Measurements from ENCODE around the gene AOX1.
A peak's percentile ranks its signal among the peaks of the same experiment; 100 is the strongest.

Gene AOX1

DNA sequence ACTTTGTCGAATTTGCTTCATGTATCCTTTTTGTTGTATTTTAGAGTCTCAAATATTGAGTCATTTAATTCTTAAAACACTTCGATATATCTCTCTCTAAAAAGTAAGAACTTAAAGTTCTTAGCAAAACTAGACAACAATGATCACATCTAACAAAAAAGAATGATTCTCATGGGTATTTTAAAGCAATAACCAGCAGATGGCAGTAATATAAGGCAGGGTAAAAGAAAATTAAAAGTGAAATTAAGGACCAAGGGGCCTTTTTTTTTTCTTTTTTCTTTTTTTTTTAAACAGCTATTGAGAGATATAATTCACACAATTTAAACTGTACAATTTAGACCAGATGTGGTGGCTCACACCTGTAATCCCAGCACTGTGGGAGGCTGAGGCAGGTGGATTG lies 9.9 kb upstream of the AOX1 start:
- H3K9ac ChIP-seq (ENCODE audit: low read length), result no peak overlapping the region
- no peaks in the 10 kb centered on the region for H3K27me3 ChIP-seq (ENCODE audit: insufficient read depth, low read length, poor library complexity)
- H2BK15ac ChIP-seq (replicated peaks; ENCODE audit: low read depth), result no peak overlapping the region
- no peaks in the 10 kb centered on the region for H3K79me1 ChIP-seq (ENCODE audit: low read length)
- H4K5ac ChIP-seq (ENCODE audit: low read length), result no peak overlapping the region
- no peak overlapping the region for H3K23ac ChIP-seq (ENCODE audit: low read length)
- no peaks in the 10 kb centered on the region for H3K36me3 ChIP-seq (ENCODE audit: control insufficient read depth, insufficient read depth, low read length)
- no peak for DNase-seq
- no peaks in the 10 kb centered on the region for H3K79me2 ChIP-seq (ENCODE audit: control insufficient read depth, insufficient read depth, low read length)
- H3K4me2 ChIP-seq (ENCODE audit: low read length), result no peak overlapping the region
- WGBS (ENCODE audit: extremely low coverage, insufficient coverage, low lambda C conversion rate), result no CpG with 5 or more reads among the region's 2 CpGs
- no peak overlapping the region for H2AK5ac ChIP-seq (ENCODE audit: low read length)
- H3K4me1 ChIP-seq (ENCODE audit: control insufficient read depth, low read depth, low read length), result no peaks in the 10 kb centered on the region
- H3K4ac ChIP-seq (ENCODE audit: low read depth, low read length), result no peak overlapping the region
- H2BK120ac ChIP-seq (ENCODE audit: low read depth, low read length), result no peak overlapping the region
- H2BK5ac ChIP-seq (ENCODE audit: low read length), result no peak overlapping the region
- H3K27ac ChIP-seq (ENCODE audit: low read depth, low read length), result no peak overlapping the region
- no peak overlapping the region for H3K4me3 ChIP-seq (ENCODE audit: low read length)
- no peak overlapping the region for H4K8ac ChIP-seq (ENCODE audit: low read depth, low read length)
- H3K56ac ChIP-seq (ENCODE audit: low read length), result no peak overlapping the region
- no peak overlapping the region for H3K18ac ChIP-seq (ENCODE audit: low read length)

DNA sequence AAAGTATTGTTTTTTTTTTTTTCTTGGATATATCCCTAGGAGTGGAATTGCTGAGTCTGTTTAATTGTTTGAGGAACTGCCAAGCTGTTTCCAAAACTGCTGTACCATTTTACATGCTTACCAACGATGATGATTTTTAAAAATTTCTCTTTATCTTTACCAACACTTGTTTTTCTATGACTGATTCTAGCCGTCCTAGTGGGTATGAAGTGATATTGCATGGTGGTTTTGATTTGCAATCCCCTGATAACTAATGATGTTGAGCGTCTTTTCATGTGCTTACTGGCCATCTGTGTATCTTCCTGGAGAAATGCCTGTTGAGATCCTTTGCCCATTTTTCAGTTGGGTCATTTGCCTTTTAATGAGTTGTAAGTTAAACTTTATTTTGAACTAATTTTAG lies 8.8 kb upstream of the AOX1 start:
- no CpG with 5 or more reads among the region's 3 CpGs for WGBS (ENCODE audit: extremely low coverage, insufficient coverage, low lambda C conversion rate)
- no peak overlapping the region for H3K9ac ChIP-seq (ENCODE audit: low read length)
- H3K27ac ChIP-seq (ENCODE audit: low read depth, low read length), result no peak overlapping the region
- H3K79me2 ChIP-seq (ENCODE audit: control insufficient read depth, insufficient read depth, low read length), result no peaks in the 10 kb centered on the region
- H3K79me1 ChIP-seq (ENCODE audit: low read length), result no peaks in the 10 kb centered on the region
- no peak overlapping the region for H3K18ac ChIP-seq (ENCODE audit: low read length)
- H3K4me1 ChIP-seq (ENCODE audit: control insufficient read depth, low read depth, low read length), result no peaks in the 10 kb centered on the region
- H4K8ac ChIP-seq (ENCODE audit: low read depth, low read length), result no peak overlapping the region
- H3K36me3 ChIP-seq (ENCODE audit: control insufficient read depth, insufficient read depth, low read length), result no peaks in the 10 kb centered on the region
- H3K27me3 ChIP-seq (ENCODE audit: insufficient read depth, low read length, poor library complexity), result no peaks in the 10 kb centered on the region
- H3K4me3 ChIP-seq (ENCODE audit: low read length), result no peak overlapping the region
- DNase-seq, result no peak
- H2AK5ac ChIP-seq (ENCODE audit: low read length), result no peak overlapping the region
- H2BK120ac ChIP-seq (ENCODE audit: low read depth, low read length), result no peak overlapping the region
- no peak overlapping the region for H2BK5ac ChIP-seq (ENCODE audit: low read length)
- no peak overlapping the region for H2BK15ac ChIP-seq (replicated peaks; ENCODE audit: low read depth)
- no peak overlapping the region for H3K23ac ChIP-seq (ENCODE audit: low read length)
- H4K5ac ChIP-seq (ENCODE audit: low read length), result no peak overlapping the region
- no peak overlapping the region for H3K4me2 ChIP-seq (ENCODE audit: low read length)
- no peak overlapping the region for H3K4ac ChIP-seq (ENCODE audit: low read depth, low read length)
- no peak overlapping the region for H3K56ac ChIP-seq (ENCODE audit: low read length)

DNA sequence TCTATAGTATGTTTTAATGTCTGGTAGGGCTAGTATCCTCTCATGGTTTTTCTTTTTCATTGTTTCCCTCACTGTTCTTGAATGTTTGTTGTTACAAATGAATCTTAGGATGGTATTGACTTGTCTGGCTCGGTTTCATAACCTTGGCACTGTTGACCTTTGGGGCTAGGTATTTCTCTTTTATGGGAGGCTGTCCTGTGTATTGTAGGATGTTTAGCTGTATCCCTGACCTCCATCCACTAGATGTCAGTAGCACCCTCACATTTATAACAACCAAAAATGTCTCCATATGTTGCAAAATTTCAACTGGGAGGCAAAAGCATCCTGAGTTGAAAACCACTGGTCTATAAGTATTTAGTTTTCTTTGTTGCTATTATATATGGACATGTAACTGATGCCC lies 7.0 kb upstream of the AOX1 start:
- no peaks in the 10 kb centered on the region for H3K79me2 ChIP-seq (ENCODE audit: control insufficient read depth, insufficient read depth, low read length)
- no peak overlapping the region for H4K8ac ChIP-seq (ENCODE audit: low read depth, low read length)
- no peak overlapping the region for H4K5ac ChIP-seq (ENCODE audit: low read length)
- H3K27ac ChIP-seq (ENCODE audit: low read depth, low read length), result no peak overlapping the region
- H3K4me2 ChIP-seq (ENCODE audit: low read length), result no peak overlapping the region
- peak; percentile 55 for DNase-seq
- H3K27me3 ChIP-seq (ENCODE audit: insufficient read depth, low read length, poor library complexity), result no peaks in the 10 kb centered on the region
- H3K4ac ChIP-seq (ENCODE audit: low read depth, low read length), result no peak overlapping the region
- no peaks in the 10 kb centered on the region for H3K79me1 ChIP-seq (ENCODE audit: low read length)
- no peak overlapping the region for H2BK15ac ChIP-seq (replicated peaks; ENCODE audit: low read depth)
- H2AK5ac ChIP-seq (ENCODE audit: low read length), result no peak overlapping the region
- H3K18ac ChIP-seq (ENCODE audit: low read length), result no peak overlapping the region
- no peak overlapping the region for H2BK5ac ChIP-seq (ENCODE audit: low read length)
- no peak overlapping the region for H3K56ac ChIP-seq (ENCODE audit: low read length)
- no peak overlapping the region for H3K9ac ChIP-seq (ENCODE audit: low read length)
- H3K23ac ChIP-seq (ENCODE audit: low read length), result no peak overlapping the region
- H2BK120ac ChIP-seq (ENCODE audit: low read depth, low read length), result no peak overlapping the region
- H3K4me3 ChIP-seq (ENCODE audit: low read length), result no peak overlapping the region
- no CpG with 5 or more reads among the region's 1 CpG for WGBS (ENCODE audit: extremely low coverage, insufficient coverage, low lambda C conversion rate)
- no peaks in the 10 kb centered on the region for H3K4me1 ChIP-seq (ENCODE audit: control insufficient read depth, low read depth, low read length)
- H3K36me3 ChIP-seq (ENCODE audit: control insufficient read depth, insufficient read depth, low read length), result no peaks in the 10 kb centered on the region

DNA sequence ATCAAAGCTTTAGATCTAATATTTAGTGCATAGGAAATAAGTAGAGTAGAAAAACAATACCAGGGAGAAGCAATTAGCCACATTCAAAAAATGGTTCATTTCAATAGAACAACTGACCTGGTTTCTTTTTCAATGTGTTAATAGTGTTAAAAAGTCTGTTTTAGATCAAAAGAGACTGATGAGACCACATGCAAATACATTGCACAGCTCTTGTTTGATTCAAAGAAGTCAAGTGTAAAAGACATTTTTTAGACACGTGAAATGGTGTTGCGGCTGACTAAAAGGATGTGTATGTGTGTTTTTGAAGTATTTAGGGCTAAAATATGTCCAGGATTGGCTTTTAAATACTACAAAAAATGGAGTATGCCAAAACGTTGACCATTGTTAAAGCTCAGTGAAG lies 1.2 kb upstream of the AOX1 start:
- H3K9ac ChIP-seq (ENCODE audit: low read length), result no peak overlapping the region
- H2BK15ac ChIP-seq (replicated peaks; ENCODE audit: low read depth), result no peak overlapping the region
- H2BK5ac ChIP-seq (ENCODE audit: low read length), result no peak overlapping the region
- no peak for DNase-seq
- no peak overlapping the region for H3K18ac ChIP-seq (ENCODE audit: low read length)
- H3K56ac ChIP-seq (ENCODE audit: low read length), result no peak overlapping the region
- H3K79me2 ChIP-seq (ENCODE audit: control insufficient read depth, insufficient read depth, low read length), result no peaks in the 10 kb centered on the region
- H3K4me1 ChIP-seq (ENCODE audit: control insufficient read depth, low read depth, low read length), result no peaks in the 10 kb centered on the region
- no peaks in the 10 kb centered on the region for H3K36me3 ChIP-seq (ENCODE audit: control insufficient read depth, insufficient read depth, low read length)
- no peaks in the 10 kb centered on the region for H3K27me3 ChIP-seq (ENCODE audit: insufficient read depth, low read length, poor library complexity)
- no peak overlapping the region for H3K4ac ChIP-seq (ENCODE audit: low read depth, low read length)
- no peaks in the 10 kb centered on the region for H3K79me1 ChIP-seq (ENCODE audit: low read length)
- no peak overlapping the region for H3K4me3 ChIP-seq (ENCODE audit: low read length)
- no peak overlapping the region for H4K5ac ChIP-seq (ENCODE audit: low read length)
- no peak overlapping the region for H3K4me2 ChIP-seq (ENCODE audit: low read length)
- H2BK120ac ChIP-seq (ENCODE audit: low read depth, low read length), result no peak overlapping the region
- H4K8ac ChIP-seq (ENCODE audit: low read depth, low read length), result no peak overlapping the region
- H2AK5ac ChIP-seq (ENCODE audit: low read length), result no peak overlapping the region
- WGBS (ENCODE audit: extremely low coverage, insufficient coverage, low lambda C conversion rate), result no CpG with 5 or more reads among the region's 3 CpGs
- no peak overlapping the region for H3K27ac ChIP-seq (ENCODE audit: low read depth, low read length)
- H3K23ac ChIP-seq (ENCODE audit: low read length), result no peak overlapping the region

DNA sequence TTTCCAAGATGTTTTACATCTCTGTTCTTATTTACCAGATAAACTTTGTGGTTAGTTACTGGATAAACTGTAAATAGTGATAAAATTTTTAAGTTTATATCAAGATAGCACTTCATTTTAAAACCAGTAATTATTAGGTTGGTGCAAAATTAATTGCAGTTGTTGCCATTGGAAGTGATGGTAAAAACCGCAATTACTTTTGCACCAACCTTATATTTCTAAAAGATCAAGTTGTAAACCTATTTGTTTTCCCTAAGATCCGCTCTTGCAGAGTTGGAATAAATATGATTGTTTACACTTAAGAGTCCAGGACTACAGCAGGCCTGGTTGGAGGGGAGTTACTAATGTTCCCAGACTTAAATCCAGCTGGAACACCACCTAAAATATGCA lies 479 bp upstream of the AOX1 start:
- Histone ChIP-seq H3K27me3 (ENCODE audit: insufficient read depth, low read length, poor library complexity) (no peaks in the 10 kb centered on the region), H2BK120ac (ENCODE audit: low read depth, low read length) (no peak overlapping the region), H3K23ac (ENCODE audit: low read length) (no peak overlapping the region), H3K4me1 (ENCODE audit: control insufficient read depth, low read depth, low read length) (no peaks in the 10 kb centered on the region), H2BK5ac (ENCODE audit: low read length) (no peak overlapping the region), H3K18ac (ENCODE audit: low read length) (no peak overlapping the region), H4K5ac (ENCODE audit: low read length) (no peak overlapping the region), H3K9ac (ENCODE audit: low read length) (peak overlapping the region; percentile 44), H3K36me3 (ENCODE audit: control insufficient read depth, insufficient read depth, low read length) (no peaks in the 10 kb centered on the region), H2AK5ac (ENCODE audit: low read length) (no peak overlapping the region), H3K56ac (ENCODE audit: low read length) (peak overlapping the region; percentile 49), H4K8ac (ENCODE audit: low read depth, low read length) (no peak overlapping the region), H3K27ac (ENCODE audit: low read depth, low read length) (no peak overlapping the region), H3K79me1 (ENCODE audit: low read length) (no peaks in the 10 kb centered on the region), H3K4me2 (ENCODE audit: low read length) (peak overlapping the region; percentile 64), H3K4ac (ENCODE audit: low read depth, low read length) (no peak overlapping the region), H3K79me2 (ENCODE audit: control insufficient read depth, insufficient read depth, low read length) (no peaks in the 10 kb centered on the region), H2BK15ac (replicated peaks; ENCODE audit: low read depth) (no peak overlapping the region), H3K4me3 (ENCODE audit: low read length) (peak overlapping the region; percentile 6)
- DNase-seq, result no peak
- no CpG with 5 or more reads among the region's 2 CpGs for WGBS (ENCODE audit: extremely low coverage, insufficient coverage, low lambda C conversion rate)

DNA sequence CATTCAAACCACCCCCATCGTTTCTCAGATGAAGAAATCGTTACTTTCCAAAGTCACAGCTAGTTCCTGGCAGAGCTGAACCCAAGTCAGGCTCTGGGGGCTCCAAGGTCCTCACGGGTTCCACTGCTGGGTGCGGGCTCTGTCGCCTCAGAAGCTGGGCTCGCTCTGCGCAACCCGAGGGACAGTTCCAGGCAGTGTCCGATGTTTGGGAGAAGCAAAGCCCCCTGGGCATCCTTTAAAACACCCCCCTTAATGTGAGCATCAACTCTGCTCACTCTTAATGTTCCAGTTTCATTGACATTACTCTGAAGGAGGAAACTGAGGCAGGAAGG lies 796 bp downstream of the AOX1 start:
- Histone ChIP-seq H3K56ac (ENCODE audit: low read length) (no peak overlapping the region), H3K79me1 (ENCODE audit: low read length) (no peaks in the 10 kb centered on the region), H3K36me3 (ENCODE audit: control insufficient read depth, insufficient read depth, low read length) (no peaks in the 10 kb centered on the region), H2BK5ac (ENCODE audit: low read length) (no peak overlapping the region), H3K4me1 (ENCODE audit: control insufficient read depth, low read depth, low read length) (no peaks in the 10 kb centered on the region), H2BK15ac (replicated peaks; ENCODE audit: low read depth) (no peak overlapping the region), H3K9ac (ENCODE audit: low read length) (peak overlapping the region; percentile 50), H3K27me3 (ENCODE audit: insufficient read depth, low read length, poor library complexity) (no peaks in the 10 kb centered on the region), H2AK5ac (ENCODE audit: low read length) (no peak overlapping the region), H4K8ac (ENCODE audit: low read depth, low read length) (no peak overlapping the region), H3K18ac (ENCODE audit: low read length) (no peak overlapping the region), H4K5ac (ENCODE audit: low read length) (no peak overlapping the region), H3K27ac (ENCODE audit: low read depth, low read length) (no peak overlapping the region), H3K4ac (ENCODE audit: low read depth, low read length) (no peak overlapping the region), H2BK120ac (ENCODE audit: low read depth, low read length) (no peak overlapping the region), H3K4me2 (ENCODE audit: low read length) (peak overlapping the region; percentile 6), H3K23ac (ENCODE audit: low read length) (no peak overlapping the region), H3K79me2 (ENCODE audit: control insufficient read depth, insufficient read depth, low read length) (no peaks in the 10 kb centered on the region), H3K4me3 (ENCODE audit: low read length) (no peak overlapping the region)
- DNase-seq, result no peak
- no CpG with 5 or more reads among the region's 9 CpGs for WGBS (ENCODE audit: extremely low coverage, insufficient coverage, low lambda C conversion rate)

Data from mesendoderm (in vitro differentiated cells).